ENCODE data around the gene ACOT8.

DNA sequence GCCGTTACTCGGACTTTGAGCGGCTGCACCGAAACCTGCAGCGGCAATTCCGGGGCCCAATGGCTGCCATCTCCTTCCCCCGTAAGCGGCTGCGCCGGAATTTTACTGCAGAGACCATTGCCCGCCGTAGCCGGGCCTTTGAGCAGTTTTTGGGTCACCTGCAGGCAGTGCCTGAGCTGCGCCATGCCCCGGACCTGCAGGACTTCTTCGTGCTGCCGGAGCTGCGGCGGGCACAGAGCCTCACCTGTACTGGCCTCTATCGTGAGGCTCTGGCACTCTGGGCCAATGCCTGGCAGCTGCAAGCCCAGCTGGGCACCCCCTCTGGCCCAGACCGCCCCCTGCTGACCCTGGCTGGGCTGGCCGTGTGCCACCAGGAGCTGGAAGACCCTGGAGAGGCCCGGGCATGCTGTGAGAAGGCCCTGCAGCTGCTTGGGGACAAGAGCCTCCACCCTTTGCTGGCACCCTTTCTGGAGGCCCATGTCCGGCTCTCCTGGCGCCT, 16.4 kb downstream of the ACOT8 start:
- TF ChIP-seq CHD1 (IDR thresholded peaks at IDR 0.05; ENCODE audit: low read depth, low read length) (no peak), RAD21 (IDR thresholded peaks at IDR 0.05; ENCODE audit: insufficient read depth, low read depth, low read length) (no peak), ZZZ3 (IDR thresholded peaks at IDR 0.05; ENCODE audit: control insufficient read depth, insufficient read length, low read depth) (no peak), MXI1 (IDR thresholded peaks at IDR 0.05; ENCODE audit: low read depth, low read length) (no peak)
- TF ChIP-seq, protein P1, sequence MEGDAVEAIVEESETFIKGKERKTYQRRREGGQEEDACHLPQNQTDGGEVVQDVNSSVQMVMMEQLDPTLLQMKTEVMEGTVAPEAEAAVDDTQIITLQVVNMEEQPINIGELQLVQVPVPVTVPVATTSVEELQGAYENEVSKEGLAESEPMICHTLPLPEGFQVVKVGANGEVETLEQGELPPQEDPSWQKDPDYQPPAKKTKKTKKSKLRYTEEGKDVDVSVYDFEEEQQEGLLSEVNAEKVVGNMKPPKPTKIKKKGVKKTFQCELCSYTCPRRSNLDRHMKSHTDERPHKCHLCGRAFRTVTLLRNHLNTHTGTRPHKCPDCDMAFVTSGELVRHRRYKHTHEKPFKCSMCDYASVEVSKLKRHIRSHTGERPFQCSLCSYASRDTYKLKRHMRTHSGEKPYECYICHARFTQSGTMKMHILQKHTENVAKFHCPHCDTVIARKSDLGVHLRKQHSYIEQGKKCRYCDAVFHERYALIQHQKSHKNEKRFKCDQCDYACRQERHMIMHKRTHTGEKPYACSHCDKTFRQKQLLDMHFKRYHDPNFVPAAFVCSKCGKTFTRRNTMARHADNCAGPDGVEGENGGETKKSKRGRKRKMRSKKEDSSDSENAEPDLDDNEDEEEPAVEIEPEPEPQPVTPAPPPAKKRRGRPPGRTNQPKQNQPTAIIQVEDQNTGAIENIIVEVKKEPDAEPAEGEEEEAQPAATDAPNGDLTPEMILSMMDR (IDR thresholded peaks at IDR 0.05 in 2 of 3, conservative IDR thresholded peaks at IDR 0.05 in 1 of 3; ENCODE audit: control insufficient read depth in 2 of 3, extremely low read depth in 1 of 3, insufficient read depth in 1 of 3, low read depth in 3 of 3, low read length in 3 of 3) = no peak

All from GM12878 (cell line).